ENCODE results near the gene PACRG. TPM values are rescaled to one million over a fixed set of nuclear protein-coding genes. Genes with fewer than 3 reads are reported as not detected.

The PACRG gene
- polyA plus RNA-seq, 1 donor (not counting 4 experiments of a cell fraction or from before 2014, with no cell fraction given), result 0.31 TPM

- no peaks in the 10 kb centered on the region for H3K9me3 ChIP-seq (ENCODE audit: control insufficient read depth, low read depth, low read length)
- H3K27me3 ChIP-seq (ENCODE audit: control insufficient read depth, extremely low read depth, insufficient read depth, low read length), result no peaks in the 10 kb centered on the region
- no peaks in the 10 kb centered on the region for H4K20me1 ChIP-seq (ENCODE audit: control insufficient read depth, extremely low read depth, insufficient read depth, low read length)
- H3K4me3 ChIP-seq (ENCODE audit: control insufficient read depth in 2 of 3, extremely low read depth in 1 of 3, insufficient read depth in 2 of 3, low read depth in 1 of 3, low read length in 3 of 3), result no peak overlapping the region
- H3K4me2 ChIP-seq (ENCODE audit: control insufficient read depth, extremely low read depth, insufficient read depth, low read depth, low read length), result no peak overlapping the region
- H3K36me3 ChIP-seq (ENCODE audit: control insufficient read depth in 2 of 2, extremely low read depth in 1 of 2, insufficient read depth in 2 of 2, low read length in 2 of 2), result no peaks in the 10 kb centered on the region
- dilution Hi-C loops (cut with MboI; ENCODE audit: extremely low pct_ligation_motif_present, low sequenced_read_pairs), result no loop called here
- no peaks in the 10 kb centered on the region for H3K9me1 ChIP-seq (ENCODE audit: control insufficient read depth, extremely low read depth, insufficient read depth, low read length)
- H2AFZ ChIP-seq (ENCODE audit: control insufficient read depth, low read length), result no peak overlapping the region
- FAIRE-seq, result no peak
- no peak for DNase-seq (ENCODE audit: low read depth, low spot score)
- no peak overlapping the region for H3K9ac ChIP-seq (ENCODE audit: control insufficient read depth, extremely low read depth, insufficient read depth, low read length)
- no peak overlapping the region for H3K27ac ChIP-seq (ENCODE audit: control insufficient read depth, insufficient read depth, low read length)
- no peaks in the 10 kb centered on the region for H3K79me2 ChIP-seq (ENCODE audit: control insufficient read depth, insufficient read depth, low read length)
- H3K4me1 ChIP-seq (ENCODE audit: control insufficient read depth, extremely low read depth, insufficient read depth, low read length), result no peaks in the 10 kb centered on the region
- TF ChIP-seq EZH2 (IDR thresholded peaks at IDR 0.05; ENCODE audit: low read length), result no peak
- TF ChIP-seq CTCF (optimal IDR thresholded peaks at IDR 0.05 in 1 of 3, IDR thresholded peaks at IDR 0.05 in 1 of 3, conservative IDR thresholded peaks at IDR 0.05 in 1 of 3; ENCODE audit: extremely low read depth in 1 of 3, insufficient read depth in 2 of 3, low read length in 3 of 3), result no peak
Measured at GRCh38 chr6:163064397-163064796, 336.6 kb downstream of the PACRG start.

- dilution Hi-C loops (cut with MboI; ENCODE audit: extremely low pct_ligation_motif_present, low sequenced_read_pairs), result no loop called here
- Histone ChIP-seq H3K9me3 (ENCODE audit: control insufficient read depth, low read depth, low read length) (no peaks in the 10 kb centered on the region), H3K4me1 (ENCODE audit: control insufficient read depth, extremely low read depth, insufficient read depth, low read length) (no peaks in the 10 kb centered on the region), H2AFZ (ENCODE audit: control insufficient read depth, low read length) (no peak overlapping the region), H3K79me2 (ENCODE audit: control insufficient read depth, insufficient read depth, low read length) (no peaks in the 10 kb centered on the region), H3K9ac (ENCODE audit: control insufficient read depth, extremely low read depth, insufficient read depth, low read length) (no peak overlapping the region), H3K9me1 (ENCODE audit: control insufficient read depth, extremely low read depth, insufficient read depth, low read length) (no peaks in the 10 kb centered on the region), H4K20me1 (ENCODE audit: control insufficient read depth, extremely low read depth, insufficient read depth, low read length) (no peaks in the 10 kb centered on the region), H3K4me3 (ENCODE audit: control insufficient read depth in 2 of 3, extremely low read depth in 1 of 3, insufficient read depth in 2 of 3, low read depth in 1 of 3, low read length in 3 of 3) (no peak overlapping the region), H3K27ac (ENCODE audit: control insufficient read depth, insufficient read depth, low read length) (no peak overlapping the region), H3K36me3 (ENCODE audit: control insufficient read depth in 2 of 2, extremely low read depth in 1 of 2, insufficient read depth in 2 of 2, low read length in 2 of 2) (no peaks in the 10 kb centered on the region), H3K4me2 (ENCODE audit: control insufficient read depth, extremely low read depth, insufficient read depth, low read depth, low read length) (no peak overlapping the region), H3K27me3 (ENCODE audit: control insufficient read depth, extremely low read depth, insufficient read depth, low read length) (no peaks in the 10 kb centered on the region)
- FAIRE-seq (no peak), DNase-seq (ENCODE audit: low read depth, low spot score) (no peak)
- TF ChIP-seq EZH2 (IDR thresholded peaks at IDR 0.05; ENCODE audit: low read length) (no peak), CTCF (optimal IDR thresholded peaks at IDR 0.05 in 1 of 3, IDR thresholded peaks at IDR 0.05 in 1 of 3, conservative IDR thresholded peaks at IDR 0.05 in 1 of 3; ENCODE audit: extremely low read depth in 1 of 3, insufficient read depth in 2 of 3, low read length in 3 of 3) (no peak)
Measured at GRCh38 chr6:163066200-163066599, 338.4 kb downstream of the PACRG start.
